HCT116 (cell line): ENCODE data around the gene PCDH9. TPM values are rescaled to one million over a fixed set of nuclear protein-coding genes. Genes with fewer than 3 reads are reported as not detected.

Experiments
- ATAC-seq: fragments of 200-7000 bp; cut with Tn5 transposase; 2 replicates; pipeline ENCODE4 v1.9.1; 2020; ENCODE audit warnings: mild to moderate bottlenecking, moderate library complexity
- BruUV-seq: library from RNA; stranded (reverse); fragments of 400-500 nt; replicated peaks from 2 replicates; lab custom pipeline; 2021; lab: Mats Ljungman, UMichigan
- CTCF ChIA-PET: fragments of 300-600 bp; sonication (Branson Sonifier 250); formaldehyde crosslinking; loops from one replicate; lab custom pipeline; 2021; ENCODE audit warnings: antibody characterized with exemption; lab: Charles Lee
- POLR2A ChIA-PET: fragments of 300-600, 350-600 bp; sonication (Branson Sonifier 250); formaldehyde crosslinking; loops from one replicate; lab custom pipeline; 2021; ENCODE audit warnings: antibody characterized with exemption; lab: Charles Lee
- RAD21 ChIA-PET, 2 experiments: fragments of 300-600 bp; sonication (Branson Sonifier 250); formaldehyde crosslinking; loops; one replicate each; lab custom pipeline; 2023; ENCODE audit warnings: low total read pairs in 2 of 2; ENCODE audit not compliant: uncharacterized antibody in 2 of 2, unreplicated experiment in 2 of 2, low non-redundant PET in 1 of 2; lab: Charles Lee
- DNase-seq: peaks from one replicate; pipeline ENCODE4 v3.0.0-alpha.2; 2010; ENCODE audit warnings: low read depth, low spot score
- H2AFZ ChIP-seq: fragments of 200-600 bp; shearing (Covaris generic), sonication (generic); 2 replicates; pipeline ENCODE4 v1.6.1; 2017; ENCODE audit warnings: low read depth, mixed run types, mixed read lengths, antibody characterized with exemption, low read length; ENCODE audit not compliant: poor library complexity, severe bottlenecking
- H3K27ac ChIP-seq: 2 replicates; pipeline ENCODE4 v1.5.1; 2012; ENCODE audit warnings: low read depth, low read length
- H3K27me3 ChIP-seq: fragments of 200-600 bp; sonication (generic); 2 replicates; pipeline ENCODE4 v1.6.1; 2016; ENCODE audit warnings: mixed run types, low read length, mixed read lengths; ENCODE audit not compliant: insufficient read depth
- H3K36me3 ChIP-seq, 2 experiments: fragments of 200-500 bp in 1 of 2; fragments of 200-600 bp in 1 of 2; sonication (Bioruptor generic) in 1 of 2; sonication (generic) in 1 of 2; 2 replicates each; pipeline versions ENCODE4 v1.5.1 to v1.6.1; 2014 to 2016; ENCODE audit warnings: low read length in 2 of 2, inconsistent platforms in 1 of 2, mixed read lengths in 1 of 2, mixed run types in 1 of 2; ENCODE audit not compliant: insufficient read depth in 2 of 2, control insufficient read depth in 1 of 2
- H3K4me1 ChIP-seq, 2 experiments: fragments of 200-600 bp in 1 of 2; sonication (generic) in 1 of 2; 2 replicates each; pipeline versions ENCODE4 v1.5.1 to v1.6.1; 2012 to 2017; ENCODE audit warnings: low read length in 2 of 2, inconsistent platforms in 1 of 2, mild to moderate bottlenecking in 1 of 2, mixed read lengths in 1 of 2, mixed run types in 1 of 2, moderate library complexity in 1 of 2; ENCODE audit not compliant: insufficient read depth in 2 of 2, control insufficient read depth in 1 of 2
- H3K4me2 ChIP-seq: fragments of 200-600 bp; sonication (generic); 2 replicates; pipeline ENCODE4 v1.6.1; 2017; ENCODE audit warnings: mixed run types, low read length, mixed read lengths
- H3K4me3 ChIP-seq, 2 experiments: fragments of 200-600 bp in 1 of 2; sonication (generic) in 1 of 2; replicated peaks in 1 of 2; 2 replicates each; pipeline ENCODE4 v1.5.1; 2011 to 2016; ENCODE audit warnings: low read length in 2 of 2, control low read depth in 1 of 2, low read depth in 1 of 2, mild to moderate bottlenecking in 1 of 2, mixed read lengths in 1 of 2, mixed run types in 1 of 2
- H3K79me2 ChIP-seq: fragments of 200-600 bp; sonication (generic); 2 replicates; pipeline ENCODE4 v1.6.1; 2017; ENCODE audit warnings: mild to moderate bottlenecking, mixed run types, low read length, moderate library complexity, mixed read lengths; ENCODE audit not compliant: insufficient read depth
- H3K9ac ChIP-seq: fragments of 200-600 bp; sonication (generic); 2 replicates; pipeline ENCODE4 v1.6.1; 2016; ENCODE audit warnings: low read length, mixed read lengths
- H3K9me2 ChIP-seq: fragments of 200-600 bp; sonication (generic), shearing (Covaris generic); 2 replicates; pipeline ENCODE4 v1.6.1; 2017; ENCODE audit warnings: mixed run types, mild to moderate bottlenecking, moderate library complexity; ENCODE audit not compliant: insufficient read depth
- H3K9me3 ChIP-seq, 2 experiments: fragments of 200-500 bp in 1 of 2; fragments of 200-600 bp in 1 of 2; sonication (Bioruptor generic) in 1 of 2; sonication (generic) in 1 of 2; 2 replicates each; pipeline ENCODE4 v1.6.1; 2014 to 2017; ENCODE audit warnings: low read length in 2 of 2, mixed read lengths in 2 of 2, inconsistent platforms in 1 of 2, low read depth in 1 of 2, mild to moderate bottlenecking in 1 of 2, mixed run types in 1 of 2, moderate library complexity in 1 of 2; ENCODE audit not compliant: control insufficient read depth in 1 of 2, insufficient read depth in 1 of 2
- H4K20me1 ChIP-seq: fragments of 200-600 bp; sonication (generic), shearing (Covaris generic); 2 replicates; pipeline ENCODE4 v1.6.1; 2017; ENCODE audit warnings: mixed run types, mild to moderate bottlenecking, moderate library complexity; ENCODE audit not compliant: insufficient read depth
- ATF3 ChIP-seq: IDR thresholded peaks from 2 replicates; pipeline ENCODE4 v1.6.1; 2012
- CBX3 ChIP-seq: IDR thresholded peaks from 2 replicates; pipeline ENCODE4 v1.6.1; 2012; ENCODE audit warnings: low read depth
- CEBPB ChIP-seq: IDR thresholded peaks from 2 replicates; pipeline ENCODE4 v1.6.1; 2012; ENCODE audit warnings: low read depth
- ELF1 ChIP-seq: IDR thresholded peaks from 2 replicates; pipeline ENCODE4 v1.6.1; 2012; ENCODE audit warnings: low read depth, borderline replicate concordance
- EZH2 ChIP-seq: fragments of 200-600 bp; sonication (generic); IDR thresholded peaks from 2 replicates; pipeline ENCODE4 v1.6.1; 2017; ENCODE audit warnings: antibody characterized with exemption, mixed run types
- EZH2phosphoT487 ChIP-seq: fragments of 200-600 bp; IDR thresholded peaks from 2 replicates; pipeline ENCODE4 v1.6.1; 2018; ENCODE audit warnings: antibody characterized with exemption, borderline replicate concordance
- MAX ChIP-seq: IDR thresholded peaks from 2 replicates; pipeline ENCODE4 v1.6.1; 2012
- POLR2A ChIP-seq: IDR thresholded peaks from 2 replicates; pipeline ENCODE4 v1.7.0; 2011; ENCODE audit warnings: borderline replicate concordance; ENCODE audit not compliant: insufficient read depth, insufficient read length; ENCODE audit errors: extremely low read depth
- POLR2AphosphoS5 ChIP-seq: IDR thresholded peaks from 2 replicates; pipeline ENCODE4 v1.6.1; 2011; ENCODE audit warnings: mild to moderate bottlenecking, low read depth, low read length, moderate library complexity
- RAD21 ChIP-seq: IDR thresholded peaks from 2 replicates; pipeline ENCODE4 v1.6.1; 2012; ENCODE audit warnings: low read depth, mild to moderate bottlenecking
- SIN3A ChIP-seq: IDR thresholded peaks from 2 replicates; pipeline ENCODE4 v1.6.1; 2012; ENCODE audit warnings: low read depth
- SP1 ChIP-seq: IDR thresholded peaks from 2 replicates; pipeline ENCODE4 v1.6.1; 2012; ENCODE audit warnings: low read depth
- YY1 ChIP-seq: IDR thresholded peaks from 2 replicates; pipeline ENCODE4 v1.6.1; 2011; ENCODE audit warnings: low read length, low read depth, moderate library complexity, mild to moderate bottlenecking; ENCODE audit not compliant: insufficient replicate concordance; ENCODE audit errors: extremely low read depth
- ZFX ChIP-seq: fragments of 450-650 bp; IDR thresholded peaks from 2 replicates; pipeline ENCODE4 v1.6.1; 2017
- intact Hi-C: fragments of 100-400 bp; cut with micrococcal nuclease; formaldehyde crosslinking; loops from 2 replicates; pipeline ENCODE4 v1.10.0; 2022
- total RNA-seq: library from RNA; stranded (reverse); gene quantifications from one replicate; pipeline ENCODE4 v1.2.1, GENCODE V29; 2021; ENCODE audit not compliant: unreplicated experiment
- TF ChIP-seq, protein P1 (sequence below), 3 experiments: fragments of 200-600 bp in 1 of 3; sonication (generic) in 1 of 3; IDR thresholded peaks in 2 of 3; conservative IDR thresholded peaks in 1 of 3; 2 replicates each; pipeline ENCODE4 v1.5.1; 2012 to 2017; ENCODE audit warnings: low read depth in 2 of 3, low read length in 2 of 3, antibody characterized with exemption in 1 of 3, borderline replicate concordance in 1 of 3, control low read depth in 1 of 3, mild to moderate bottlenecking in 1 of 3, mixed read lengths in 1 of 3, mixed run types in 1 of 3, moderate library complexity in 1 of 3; ENCODE audit not compliant: insufficient read depth in 1 of 3
- TF ChIP-seq, protein P2 (sequence below): IDR thresholded peaks from 2 replicates; pipeline ENCODE4 v1.6.1; 2012; ENCODE audit warnings: low read depth
- TF ChIP-seq, protein P3 (sequence below): IDR thresholded peaks from 2 replicates; pipeline ENCODE4 v1.6.1; 2011; ENCODE audit warnings: mild to moderate bottlenecking, low read length, moderate library complexity; ENCODE audit not compliant: insufficient replicate concordance; ENCODE audit errors: extremely low read depth

Gene PCDH9
- total RNA-seq, 1 experiment from 2014 or later: 0.02 TPM

DNA sequence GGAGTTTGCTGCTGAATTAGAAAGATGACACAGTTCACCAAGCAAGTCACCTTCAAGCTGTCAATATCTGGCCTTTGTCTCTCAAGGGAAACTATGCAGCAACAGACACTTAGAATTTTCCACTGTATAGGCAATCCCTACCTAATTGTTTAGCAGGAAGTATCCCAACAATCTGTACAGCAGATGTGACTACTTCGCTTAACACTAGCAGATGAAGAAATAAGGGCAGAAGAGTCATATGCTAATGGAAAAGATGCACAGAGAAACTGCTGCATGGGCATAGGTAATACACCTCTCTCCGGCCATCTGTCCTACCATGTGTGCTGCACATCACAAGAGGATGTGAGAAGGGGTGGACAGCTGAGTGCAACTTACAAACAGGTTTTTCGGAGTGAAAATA, 851.2 kb downstream of the PCDH9 start:
- ChIA-PET RAD21 (no interaction called here), POLR2A (no interaction called here), CTCF (no interaction called here)
- Histone ChIP-seq H3K4me1 (no peaks in the 10 kb centered on the region), H3K79me2 (no peaks in the 10 kb centered on the region), H3K4me3 (no peak overlapping the region), H3K27me3 (no peaks in the 10 kb centered on the region), H2AFZ (no peak overlapping the region), H3K9me3 (no peaks in the 10 kb centered on the region), H3K36me3 (no peaks in the 10 kb centered on the region), H4K20me1 (no peaks in the 10 kb centered on the region), H3K9ac (no peak overlapping the region), H3K9me2 (no peaks in the 10 kb centered on the region), H3K27ac (no peak overlapping the region), H3K4me2 (no peak overlapping the region)
- BruUV-seq: no TSS peak
- DNase-seq (no peak), ATAC-seq (no peak)
- TF ChIP-seq EZH2 (no peak), ELF1 (no peak), ATF3 (no peak), SP1 (no peak), RAD21 (no peak), POLR2AphosphoS5 (no peak), ZFX (no peak), CBX3 (no peak), POLR2A (no peak), YY1 (no peak), SIN3A (no peak), CEBPB (no peak), EZH2phosphoT487 (no peak), MAX (no peak)
- TF ChIP-seq, protein P1, sequence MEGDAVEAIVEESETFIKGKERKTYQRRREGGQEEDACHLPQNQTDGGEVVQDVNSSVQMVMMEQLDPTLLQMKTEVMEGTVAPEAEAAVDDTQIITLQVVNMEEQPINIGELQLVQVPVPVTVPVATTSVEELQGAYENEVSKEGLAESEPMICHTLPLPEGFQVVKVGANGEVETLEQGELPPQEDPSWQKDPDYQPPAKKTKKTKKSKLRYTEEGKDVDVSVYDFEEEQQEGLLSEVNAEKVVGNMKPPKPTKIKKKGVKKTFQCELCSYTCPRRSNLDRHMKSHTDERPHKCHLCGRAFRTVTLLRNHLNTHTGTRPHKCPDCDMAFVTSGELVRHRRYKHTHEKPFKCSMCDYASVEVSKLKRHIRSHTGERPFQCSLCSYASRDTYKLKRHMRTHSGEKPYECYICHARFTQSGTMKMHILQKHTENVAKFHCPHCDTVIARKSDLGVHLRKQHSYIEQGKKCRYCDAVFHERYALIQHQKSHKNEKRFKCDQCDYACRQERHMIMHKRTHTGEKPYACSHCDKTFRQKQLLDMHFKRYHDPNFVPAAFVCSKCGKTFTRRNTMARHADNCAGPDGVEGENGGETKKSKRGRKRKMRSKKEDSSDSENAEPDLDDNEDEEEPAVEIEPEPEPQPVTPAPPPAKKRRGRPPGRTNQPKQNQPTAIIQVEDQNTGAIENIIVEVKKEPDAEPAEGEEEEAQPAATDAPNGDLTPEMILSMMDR (IDR thresholded peaks at IDR 0.05 in 2 of 3, conservative IDR thresholded peaks at IDR 0.05 in 1 of 3; ENCODE audit: borderline replicate concordance in 1 of 3, insufficient read depth in 1 of 3, low read depth in 2 of 3, low read length in 2 of 3): no peak
- TF ChIP-seq, protein P2, sequence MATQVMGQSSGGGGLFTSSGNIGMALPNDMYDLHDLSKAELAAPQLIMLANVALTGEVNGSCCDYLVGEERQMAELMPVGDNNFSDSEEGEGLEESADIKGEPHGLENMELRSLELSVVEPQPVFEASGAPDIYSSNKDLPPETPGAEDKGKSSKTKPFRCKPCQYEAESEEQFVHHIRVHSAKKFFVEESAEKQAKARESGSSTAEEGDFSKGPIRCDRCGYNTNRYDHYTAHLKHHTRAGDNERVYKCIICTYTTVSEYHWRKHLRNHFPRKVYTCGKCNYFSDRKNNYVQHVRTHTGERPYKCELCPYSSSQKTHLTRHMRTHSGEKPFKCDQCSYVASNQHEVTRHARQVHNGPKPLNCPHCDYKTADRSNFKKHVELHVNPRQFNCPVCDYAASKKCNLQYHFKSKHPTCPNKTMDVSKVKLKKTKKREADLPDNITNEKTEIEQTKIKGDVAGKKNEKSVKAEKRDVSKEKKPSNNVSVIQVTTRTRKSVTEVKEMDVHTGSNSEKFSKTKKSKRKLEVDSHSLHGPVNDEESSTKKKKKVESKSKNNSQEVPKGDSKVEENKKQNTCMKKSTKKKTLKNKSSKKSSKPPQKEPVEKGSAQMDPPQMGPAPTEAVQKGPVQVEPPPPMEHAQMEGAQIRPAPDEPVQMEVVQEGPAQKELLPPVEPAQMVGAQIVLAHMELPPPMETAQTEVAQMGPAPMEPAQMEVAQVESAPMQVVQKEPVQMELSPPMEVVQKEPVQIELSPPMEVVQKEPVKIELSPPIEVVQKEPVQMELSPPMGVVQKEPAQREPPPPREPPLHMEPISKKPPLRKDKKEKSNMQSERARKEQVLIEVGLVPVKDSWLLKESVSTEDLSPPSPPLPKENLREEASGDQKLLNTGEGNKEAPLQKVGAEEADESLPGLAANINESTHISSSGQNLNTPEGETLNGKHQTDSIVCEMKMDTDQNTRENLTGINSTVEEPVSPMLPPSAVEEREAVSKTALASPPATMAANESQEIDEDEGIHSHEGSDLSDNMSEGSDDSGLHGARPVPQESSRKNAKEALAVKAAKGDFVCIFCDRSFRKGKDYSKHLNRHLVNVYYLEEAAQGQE: no peak
- TF ChIP-seq, protein P3, sequence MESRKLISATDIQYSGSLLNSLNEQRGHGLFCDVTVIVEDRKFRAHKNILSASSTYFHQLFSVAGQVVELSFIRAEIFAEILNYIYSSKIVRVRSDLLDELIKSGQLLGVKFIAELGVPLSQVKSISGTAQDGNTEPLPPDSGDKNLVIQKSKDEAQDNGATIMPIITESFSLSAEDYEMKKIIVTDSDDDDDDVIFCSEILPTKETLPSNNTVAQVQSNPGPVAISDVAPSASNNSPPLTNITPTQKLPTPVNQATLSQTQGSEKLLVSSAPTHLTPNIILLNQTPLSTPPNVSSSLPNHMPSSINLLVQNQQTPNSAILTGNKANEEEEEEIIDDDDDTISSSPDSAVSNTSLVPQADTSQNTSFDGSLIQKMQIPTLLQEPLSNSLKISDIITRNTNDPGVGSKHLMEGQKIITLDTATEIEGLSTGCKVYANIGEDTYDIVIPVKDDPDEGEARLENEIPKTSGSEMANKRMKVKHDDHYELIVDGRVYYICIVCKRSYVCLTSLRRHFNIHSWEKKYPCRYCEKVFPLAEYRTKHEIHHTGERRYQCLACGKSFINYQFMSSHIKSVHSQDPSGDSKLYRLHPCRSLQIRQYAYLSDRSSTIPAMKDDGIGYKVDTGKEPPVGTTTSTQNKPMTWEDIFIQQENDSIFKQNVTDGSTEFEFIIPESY: no peak
- intact Hi-C loops: no loop called here
